Stimulated activated CD4-positive, alpha-beta T cell treated with anti-CD3 and anti-CD28 coated beads, Interleukin-2, amount 100 ng/mL, for 48 hours (primary cell): ENCODE data around the gene ATP6V1A.
"Not testable (repeated sequence)": the region's sequence is repeated elsewhere in the genome, so short reads cannot be mapped to it uniquely, and the experiment has no call there.

Experiments used
- DNase-seq, 2 donors: peaks; one replicate each; pipeline ENCODE4 v3.0.0-alpha.2; 2020

ATP6V1A gene

GRCh38 chr3:113829576-113830354 lies 82.9 kb downstream of the ATP6V1A start:
- no peak for DNase-seq

GRCh38 chr3:113831103-113831355 lies 84.2 kb downstream of the ATP6V1A start:
- DNase-seq, result no peak

DNA sequence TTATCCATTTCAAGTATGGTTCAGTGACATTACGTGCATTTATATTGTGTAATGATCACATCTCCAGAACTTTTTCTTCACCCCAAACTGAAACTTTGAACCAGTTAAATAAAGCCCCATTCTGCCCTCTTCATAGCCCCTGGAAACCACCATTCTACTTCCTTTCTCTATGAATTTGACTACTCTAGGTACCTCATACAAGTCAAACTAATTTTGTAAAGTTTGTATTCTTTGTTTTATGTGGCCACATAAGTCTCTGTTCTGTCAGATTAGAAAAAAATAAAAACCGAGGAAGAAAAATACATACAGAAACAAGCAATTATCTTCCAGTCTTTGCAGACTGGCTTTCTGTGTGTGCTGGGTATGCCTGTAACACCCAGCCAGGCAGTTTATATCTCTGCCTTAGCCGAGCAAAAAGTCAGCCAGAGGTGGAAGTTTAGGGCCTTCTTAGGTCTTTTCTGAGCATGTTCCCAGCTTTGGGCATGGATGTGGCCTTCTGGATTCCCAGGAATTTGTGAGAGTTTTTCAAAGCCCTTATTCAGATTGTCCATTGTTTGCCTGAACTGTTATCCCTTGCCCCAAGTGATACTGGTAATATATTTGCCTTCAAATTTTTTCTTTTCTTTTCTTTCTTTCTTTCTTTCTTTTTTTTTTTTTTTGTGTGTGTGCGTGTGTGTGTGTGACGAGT lies 85.8 kb downstream of the ATP6V1A start:
- DNase-seq, result no peak

DNA sequence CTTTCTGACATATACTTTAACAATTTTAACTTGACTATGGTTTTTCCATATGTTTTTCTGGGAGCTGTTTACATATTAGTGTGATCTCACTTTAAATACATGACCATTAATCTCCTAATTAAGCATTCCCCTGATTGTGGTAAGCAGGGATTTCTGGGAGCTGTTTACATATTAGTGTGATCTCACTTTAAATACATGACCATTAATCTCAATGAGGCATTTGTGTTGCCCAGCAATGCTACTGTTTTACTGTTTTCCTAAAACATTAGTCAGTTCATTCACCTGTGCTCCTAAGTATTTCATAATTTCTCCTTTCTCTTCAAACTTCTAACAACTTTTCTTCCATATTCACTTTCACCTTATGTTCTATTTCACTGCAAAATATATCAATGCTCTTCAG lies 88.1 kb downstream of the ATP6V1A start:
- DNase-seq, result no peak

GRCh38 chr3:113838631-113839209 lies 91.9 kb downstream of the ATP6V1A start, which contains the start of gene GRAMD1C:
TSS of gene GRAMD1C (plus strand) at chr3:113838788. CDS start at chr3:113838910, 122 bp downstream.
- peak; percentile 73 to 82 for DNase-seq

DNA sequence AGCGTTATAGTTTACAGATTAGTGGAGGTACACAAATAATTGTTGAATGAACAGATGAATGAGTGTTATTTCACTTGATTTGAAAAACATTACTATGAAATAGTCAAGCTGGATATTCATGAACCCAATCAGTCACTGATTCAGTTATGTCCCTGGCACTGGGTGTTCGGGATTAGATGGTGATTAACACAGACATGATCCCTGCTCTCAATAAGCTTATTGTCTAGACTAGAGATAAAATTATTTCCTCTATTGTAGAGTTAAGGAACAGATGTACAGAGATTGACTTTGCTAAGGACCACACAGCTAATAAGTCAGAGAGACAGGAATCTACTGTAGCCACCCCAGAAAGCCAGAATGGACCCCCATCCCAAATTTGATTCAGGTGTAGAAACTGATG lies 92.7 kb downstream of the ATP6V1A start:
- no peak for DNase-seq

- DNase-seq, result no peak
These were observed 97.9 kb downstream of the ATP6V1A start for GRCh38 chr3:113844622-113845222.

DNA sequence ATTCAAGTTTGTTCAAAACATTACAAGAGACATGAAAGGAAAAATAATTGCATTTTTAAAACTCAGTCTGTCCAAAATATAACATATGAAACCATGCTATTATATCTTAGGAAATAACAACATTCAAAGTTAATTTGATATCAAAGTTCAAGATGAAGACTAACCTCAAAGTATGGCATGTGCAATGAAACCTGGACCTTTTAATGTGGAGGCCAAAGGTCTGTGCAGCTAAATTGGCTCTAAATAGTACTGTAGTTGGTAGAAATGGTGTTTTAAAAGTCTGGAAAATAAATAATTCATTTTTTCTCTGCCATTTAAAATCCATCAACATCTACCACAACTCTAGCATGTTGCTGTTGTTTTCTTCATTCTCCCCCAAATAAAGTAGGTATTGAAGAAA lies 100.4 kb downstream of the ATP6V1A start:
- no peak for DNase-seq

GRCh38 chr3:113847664-113848461 lies 101.0 kb downstream of the ATP6V1A start:
- no peak for DNase-seq

DNA sequence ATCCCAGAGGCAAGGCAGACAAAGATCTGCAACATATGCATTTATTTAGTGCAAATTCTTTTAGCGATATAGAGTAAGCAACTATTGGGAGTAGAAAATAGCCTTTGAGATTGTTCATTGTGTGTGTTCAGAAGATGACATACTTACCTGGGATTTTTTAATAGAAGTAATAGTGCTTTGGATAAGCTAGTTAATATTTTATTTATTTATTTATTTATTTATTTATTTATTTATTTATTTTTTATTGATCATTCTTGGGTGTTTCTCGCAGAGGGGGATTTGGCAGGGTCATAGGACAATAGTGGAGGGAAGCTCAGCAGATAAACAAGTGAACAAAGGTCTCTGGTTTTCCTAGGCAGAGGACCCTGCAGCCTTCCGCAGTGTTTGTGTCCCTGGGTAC lies 102.2 kb downstream of the ATP6V1A start:
- not testable (repeated sequence) for DNase-seq

GRCh38 chr3:113849841-113850240 lies 103.0 kb downstream of the ATP6V1A start:
- DNase-seq, result not testable (repeated sequence)

GRCh38 chr3:113850391-113850790 lies 103.6 kb downstream of the ATP6V1A start:
- not testable (repeated sequence) for DNase-seq

GRCh38 chr3:113852506-113852905 lies 105.7 kb downstream of the ATP6V1A start:
- no peak for DNase-seq
